Measurements from ENCODE around the gene TBCD.

TBCD gene

DNA sequence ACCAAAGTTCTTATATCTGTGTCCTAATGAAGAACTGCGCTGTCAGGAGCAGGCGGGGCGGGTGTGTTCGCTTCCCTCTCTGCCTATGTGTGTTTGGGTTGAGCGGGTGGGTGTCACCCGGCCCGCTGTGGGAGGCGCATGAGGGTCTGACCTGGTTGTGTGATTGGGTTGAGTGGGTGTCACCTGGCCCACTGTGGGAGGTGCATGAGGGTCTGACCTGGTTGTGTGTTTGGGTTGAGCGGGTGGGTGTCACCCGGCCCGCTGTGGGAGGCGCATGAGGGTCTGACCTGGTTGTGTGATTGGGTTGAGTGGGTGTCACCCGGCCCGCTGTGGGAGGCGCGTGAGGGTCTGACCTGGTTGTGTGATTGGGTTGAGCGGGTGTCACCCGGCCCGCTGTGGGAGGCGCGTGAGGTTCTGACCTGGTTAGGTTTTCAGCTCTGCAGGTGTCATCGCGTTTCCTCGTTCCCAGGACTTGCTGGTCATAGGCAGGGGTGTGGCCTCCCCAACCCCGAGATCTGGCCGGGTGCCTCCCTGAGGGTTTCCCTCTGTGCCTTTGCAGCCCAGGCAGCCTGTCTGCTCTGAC is 157.5 kb downstream of the TBCD start:
- no peak for DNase-seq

DNA sequence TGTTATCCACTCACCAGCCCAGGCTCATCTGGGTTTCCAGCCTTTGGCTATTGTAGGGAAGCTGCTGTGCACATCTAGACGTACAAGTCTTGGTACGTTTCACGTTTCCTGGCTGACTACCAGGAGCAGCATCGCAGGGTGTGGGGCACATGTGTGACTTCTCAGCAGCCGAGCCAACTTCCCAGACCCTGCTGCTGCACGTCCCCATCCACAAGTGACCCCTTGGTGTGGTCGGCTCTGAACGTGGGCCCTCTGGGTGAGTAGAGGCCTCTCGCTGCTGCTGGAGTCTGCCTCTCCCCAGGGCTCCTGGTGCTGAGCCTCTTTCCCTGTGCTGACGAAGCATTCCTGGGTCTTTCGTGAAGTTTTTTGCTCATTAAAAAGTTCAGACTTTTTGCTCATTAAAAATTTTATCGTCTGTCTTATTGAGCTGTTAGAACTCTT is 158.2 kb downstream of the TBCD start:
- no peak for DNase-seq

DNA sequence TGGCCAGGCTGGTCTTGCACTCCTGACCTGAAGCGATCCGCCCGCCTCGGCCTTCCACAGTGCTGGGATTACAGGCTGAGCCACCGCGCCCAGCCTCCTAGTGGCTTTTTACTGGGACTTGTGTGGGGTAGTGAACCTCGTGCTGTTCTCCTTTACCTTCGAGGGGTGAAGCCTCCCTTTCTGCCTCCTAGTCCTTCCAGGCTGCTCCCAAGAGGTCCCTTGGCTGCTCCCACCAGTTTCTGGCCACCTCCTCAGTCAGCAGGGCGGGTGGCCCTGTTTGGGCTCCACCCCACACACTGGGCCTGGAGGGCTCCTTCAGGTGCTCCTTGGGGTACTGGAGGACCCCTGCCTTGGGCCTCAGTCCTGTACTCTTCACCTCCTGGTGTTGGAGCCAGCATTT is 158.9 kb downstream of the TBCD start:
- DNase-seq: no peak

DNA sequence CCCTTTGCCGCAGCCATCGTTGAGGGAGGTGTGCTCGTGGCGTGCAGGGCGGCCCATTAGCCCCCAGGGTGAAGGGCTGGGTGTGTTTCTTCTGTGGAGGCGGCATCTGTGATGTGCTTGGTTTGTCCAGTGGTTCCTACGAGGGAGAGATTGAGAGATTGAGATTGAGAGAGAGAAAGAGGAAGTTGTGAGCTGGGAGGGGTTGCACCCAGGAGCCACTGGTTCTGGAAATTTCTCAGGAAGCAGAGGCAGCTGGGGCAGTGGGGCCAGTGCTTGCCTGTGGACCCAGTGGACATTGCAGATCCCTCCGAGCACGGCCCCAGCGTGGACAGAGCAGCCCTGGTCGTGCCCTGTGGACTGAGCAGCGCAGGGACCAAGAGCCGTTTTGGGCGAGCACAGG is 160.0 kb downstream of the TBCD start:
- DNase-seq: no peak

DNA sequence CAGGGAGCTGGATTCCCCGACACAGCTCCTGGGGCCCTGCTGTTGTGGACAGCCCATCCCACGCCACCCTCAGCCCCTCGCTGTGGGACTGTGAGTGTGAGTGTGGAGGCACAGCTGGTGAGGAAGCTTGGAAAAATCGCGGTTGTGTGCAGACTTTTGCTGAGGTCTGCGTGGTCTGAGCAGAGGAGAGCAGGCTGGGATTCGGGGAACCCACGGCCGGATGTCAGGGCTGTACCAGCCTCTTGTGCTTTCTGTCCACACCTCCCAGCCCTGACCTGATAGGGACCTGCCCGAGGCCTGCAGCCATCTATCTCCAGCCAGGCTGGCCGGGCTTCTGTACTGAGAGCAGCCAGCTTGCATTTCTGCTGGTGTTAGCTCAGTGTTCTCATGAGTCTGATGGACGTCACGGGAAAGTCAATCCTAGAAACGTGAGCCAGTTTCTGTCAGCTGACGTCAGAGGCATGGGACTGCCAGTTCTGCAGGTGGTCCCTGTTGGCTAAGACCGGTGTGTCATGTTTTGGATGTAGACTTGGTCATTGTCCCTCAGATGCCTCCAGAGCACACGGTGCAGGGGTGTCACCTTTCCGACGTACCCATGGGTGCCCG is 160.7 kb downstream of the TBCD start:
- no peak for DNase-seq

GRCh38 chr17:82913304-82914043 is 161.6 kb downstream of the TBCD start:
- DNase-seq: peak; percentile 24

DNA sequence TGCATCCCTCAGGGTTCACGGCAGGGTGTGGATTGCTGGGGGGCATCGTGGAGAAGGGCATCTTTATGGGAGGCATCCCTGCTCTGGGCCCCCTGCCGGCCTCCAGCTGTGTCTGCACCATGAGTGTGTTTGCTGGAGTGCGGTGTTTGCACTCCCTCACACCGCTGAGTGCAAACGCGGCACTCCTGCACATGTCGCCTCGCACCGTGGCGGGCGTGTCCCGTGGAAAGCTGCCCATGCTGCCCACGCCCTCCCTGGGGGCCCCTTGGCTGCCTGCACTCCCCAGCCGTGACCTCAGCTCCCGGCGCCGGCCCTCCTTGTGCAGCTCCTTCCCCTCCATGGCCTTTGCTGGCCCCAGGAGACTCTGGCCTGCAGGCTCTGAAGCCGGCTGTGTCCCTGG is 162.5 kb downstream of the TBCD start:
- DNase-seq: no peak

DNA sequence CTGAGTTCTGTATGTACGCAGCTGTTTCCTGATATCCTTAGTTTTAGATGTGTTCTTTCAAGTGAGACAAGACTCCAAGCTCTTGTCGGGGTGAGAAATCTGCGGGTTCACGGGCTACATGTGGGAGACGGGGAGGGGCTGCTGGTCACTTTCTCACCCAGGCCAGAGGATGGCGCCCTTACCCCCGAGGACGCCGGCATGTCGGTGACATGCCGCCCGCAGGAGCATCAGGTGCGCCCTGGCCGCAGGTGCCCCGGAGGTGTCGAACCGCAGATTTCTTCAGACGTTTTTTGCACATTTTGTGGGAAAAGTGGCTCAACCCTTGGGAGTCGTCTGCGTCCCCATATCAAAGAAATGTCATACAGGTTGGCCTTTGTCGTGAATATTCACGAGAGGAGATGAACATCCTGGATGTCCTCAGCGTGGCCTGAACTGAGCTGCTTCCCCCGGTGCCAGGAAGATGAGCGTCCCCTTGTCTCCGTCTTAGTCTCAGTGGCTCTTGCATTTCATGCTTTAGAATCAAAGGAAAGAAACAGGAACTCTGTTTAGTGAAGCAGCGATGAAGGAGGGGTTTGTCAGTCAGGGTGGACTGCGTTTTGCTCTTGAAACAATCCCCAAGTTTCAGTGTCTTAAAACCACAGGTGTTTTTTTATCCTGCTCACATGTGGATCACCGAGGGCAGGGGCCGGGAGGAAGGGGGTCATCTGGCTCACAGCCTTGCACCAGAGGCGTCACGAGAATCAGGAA is 163.3 kb downstream of the TBCD start:
- no peak for DNase-seq

- DNase-seq: no peak
These were observed 163.8 kb downstream of the TBCD start for GRCh38 chr17:82915757-82916027.

DNA sequence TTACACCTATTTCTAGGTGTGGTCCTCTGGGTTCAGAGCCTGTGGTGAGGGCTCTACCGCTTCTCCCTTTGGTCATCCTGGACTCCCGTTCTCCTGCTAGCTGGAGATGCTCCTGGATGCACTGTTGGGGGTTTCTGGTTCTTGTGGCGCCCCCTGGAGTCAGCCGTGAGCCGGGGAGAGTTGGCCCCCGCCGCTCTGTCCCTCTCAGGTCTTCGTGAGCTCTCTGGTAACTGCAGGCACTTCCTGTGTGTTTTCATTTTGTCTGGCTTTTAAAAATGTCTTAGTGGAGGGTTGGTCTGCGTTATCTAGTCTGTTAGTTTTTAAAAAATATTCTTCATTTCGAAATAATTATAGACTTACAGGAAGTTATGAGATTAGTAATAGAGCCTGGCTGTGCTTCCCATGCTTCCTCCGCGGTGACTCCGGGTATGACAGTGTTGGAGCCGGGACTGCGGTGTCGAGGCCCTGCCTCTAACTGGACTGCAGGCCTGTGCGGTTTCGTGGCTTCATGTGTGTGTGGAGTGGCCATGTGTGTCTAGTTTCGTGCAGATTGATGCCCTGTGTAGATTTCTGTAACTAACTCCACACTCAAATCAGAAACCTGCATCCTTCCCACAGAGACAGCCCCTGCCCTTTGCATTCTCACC is 166.0 kb downstream of the TBCD start:
- no peak for DNase-seq

GRCh38 chr17:82918508-82918907 is 166.6 kb downstream of the TBCD start:
- no peak for DNase-seq

DNA sequence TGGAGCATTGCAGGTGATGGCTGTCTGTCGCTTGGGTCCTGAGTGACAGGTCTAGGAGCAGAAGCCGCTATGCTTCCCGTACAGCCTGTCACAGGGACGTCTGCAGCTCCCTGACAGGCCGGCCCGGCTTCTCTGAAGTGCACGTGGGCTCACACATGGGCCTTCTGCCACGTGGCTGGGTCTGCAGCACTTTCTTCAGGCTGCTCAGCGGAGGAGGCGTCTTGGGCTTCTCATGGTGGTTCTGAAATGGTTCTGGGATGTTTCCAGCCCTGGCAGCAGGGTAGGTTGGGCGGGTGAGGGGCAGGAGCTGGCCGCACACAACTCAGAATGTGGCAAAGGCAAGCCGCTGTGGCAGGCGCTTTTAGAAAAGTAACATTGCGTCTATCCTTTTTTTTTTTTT is 168.3 kb downstream of the TBCD start:
- DNase-seq: no peak

DNA sequence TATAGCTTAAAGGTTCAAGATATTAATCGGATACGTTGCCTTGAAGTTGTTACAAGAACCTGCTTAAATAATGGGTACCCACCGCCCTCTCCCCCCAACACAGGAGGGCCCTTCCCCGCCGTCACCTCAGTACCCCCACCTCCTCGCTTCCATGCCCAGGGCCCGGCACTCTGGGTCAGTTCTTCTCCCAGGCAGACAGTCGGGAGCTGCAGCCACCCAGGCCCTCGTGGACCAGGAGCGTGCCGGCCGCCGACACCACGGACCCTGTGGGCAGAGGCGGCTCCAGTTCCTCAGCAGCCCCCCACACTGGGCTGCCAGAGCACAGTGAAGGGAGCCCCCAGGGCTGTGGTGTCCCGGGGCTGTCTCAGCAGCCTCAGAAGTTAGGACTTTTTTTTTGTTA is 168.8 kb downstream of the TBCD start:
- no peak for DNase-seq

- DNase-seq: no peak
These were observed 169.6 kb downstream of the TBCD start for GRCh38 chr17:82921426-82921825.

DNA sequence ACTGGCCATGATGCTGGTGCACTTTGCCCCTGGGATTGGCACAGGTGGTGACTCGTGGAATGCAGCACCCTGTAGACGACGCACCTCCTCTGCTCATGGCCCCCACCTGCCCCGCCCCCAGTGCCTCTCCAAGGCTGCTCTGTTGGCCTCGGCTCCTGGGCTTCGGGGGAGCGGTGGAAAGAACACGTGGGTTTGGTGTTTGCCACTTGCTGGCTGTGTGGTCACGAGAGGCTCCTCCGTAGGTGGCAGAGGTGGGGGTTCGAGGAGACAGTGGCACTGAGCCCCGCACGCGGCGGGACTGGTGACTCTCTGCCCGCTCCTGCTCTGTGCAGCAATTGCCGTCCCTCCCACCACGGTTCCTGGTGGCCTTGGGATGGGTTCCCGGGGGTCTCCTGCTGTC is 170.8 kb downstream of the TBCD start:
- DNase-seq: no peak

- no peak for DNase-seq
These were observed 171.7 kb downstream of the TBCD start for GRCh38 chr17:82923366-82924113.

GRCh38 chr17:82924214-82924613 is 172.3 kb downstream of the TBCD start:
- no peak for DNase-seq

GRCh38 chr17:82924812-82925211 is 172.9 kb downstream of the TBCD start:
- no peak for DNase-seq

DNA sequence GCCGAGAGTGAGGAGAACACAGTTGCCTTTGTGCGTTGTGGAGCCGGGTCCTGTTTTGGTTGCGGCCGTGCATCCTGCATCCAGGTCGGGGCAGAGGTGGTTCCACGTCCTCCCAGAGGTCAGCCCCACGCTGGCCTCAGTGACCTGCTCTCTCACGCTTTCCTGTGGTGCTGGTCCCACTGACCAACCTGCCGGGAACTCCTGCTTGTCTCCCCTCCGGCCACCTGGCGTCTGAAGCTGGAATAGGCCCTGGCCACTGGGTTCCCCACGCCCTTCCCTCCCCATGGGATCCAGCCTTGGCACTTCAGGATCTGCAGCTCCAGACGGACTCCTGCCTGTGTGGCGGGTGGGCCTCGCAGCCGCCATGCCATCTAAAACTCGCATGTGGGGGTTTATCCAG is 173.5 kb downstream of the TBCD start:
- no peak for DNase-seq

GRCh38 chr17:82926081-82926480 is 174.2 kb downstream of the TBCD start:
- DNase-seq: no peak

- no peak for DNase-seq
These were observed 174.9 kb downstream of the TBCD start for GRCh38 chr17:82926716-82927115.

GRCh38 chr17:82927311-82927660 is 175.4 kb downstream of the TBCD start:
- DNase-seq: no peak

Measured in COR-L47 (cell line).